ENCODE results near the gene POLR2B. TPM values are rescaled to one million over a fixed set of nuclear protein-coding genes. Genes with fewer than 3 reads are reported as not detected.

The POLR2B gene
- total and polyA plus RNA-seq, 2 donors from 2014 or later: 30.6 to 78.2 TPM

DNA sequence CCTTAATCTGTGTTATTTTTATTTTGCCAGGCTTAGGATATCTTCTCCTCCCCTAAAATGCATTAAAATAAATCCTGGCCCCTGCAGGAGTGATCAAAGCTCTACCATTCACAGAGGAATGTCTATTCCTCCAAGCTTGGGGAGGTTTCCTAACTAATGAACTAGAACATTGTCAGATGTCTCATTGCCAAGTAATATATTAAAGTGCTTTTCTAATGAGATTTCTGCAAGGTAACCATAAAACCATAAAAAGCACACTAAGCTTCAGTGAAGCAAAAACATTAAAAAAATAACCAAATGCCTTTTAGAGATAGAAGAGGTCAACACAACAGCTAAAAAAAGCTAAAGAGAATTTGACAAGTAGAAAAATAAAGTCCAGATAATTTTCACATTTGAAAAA, 96.7 kb downstream of the POLR2B start:
- TF ChIP-seq, protein P1, sequence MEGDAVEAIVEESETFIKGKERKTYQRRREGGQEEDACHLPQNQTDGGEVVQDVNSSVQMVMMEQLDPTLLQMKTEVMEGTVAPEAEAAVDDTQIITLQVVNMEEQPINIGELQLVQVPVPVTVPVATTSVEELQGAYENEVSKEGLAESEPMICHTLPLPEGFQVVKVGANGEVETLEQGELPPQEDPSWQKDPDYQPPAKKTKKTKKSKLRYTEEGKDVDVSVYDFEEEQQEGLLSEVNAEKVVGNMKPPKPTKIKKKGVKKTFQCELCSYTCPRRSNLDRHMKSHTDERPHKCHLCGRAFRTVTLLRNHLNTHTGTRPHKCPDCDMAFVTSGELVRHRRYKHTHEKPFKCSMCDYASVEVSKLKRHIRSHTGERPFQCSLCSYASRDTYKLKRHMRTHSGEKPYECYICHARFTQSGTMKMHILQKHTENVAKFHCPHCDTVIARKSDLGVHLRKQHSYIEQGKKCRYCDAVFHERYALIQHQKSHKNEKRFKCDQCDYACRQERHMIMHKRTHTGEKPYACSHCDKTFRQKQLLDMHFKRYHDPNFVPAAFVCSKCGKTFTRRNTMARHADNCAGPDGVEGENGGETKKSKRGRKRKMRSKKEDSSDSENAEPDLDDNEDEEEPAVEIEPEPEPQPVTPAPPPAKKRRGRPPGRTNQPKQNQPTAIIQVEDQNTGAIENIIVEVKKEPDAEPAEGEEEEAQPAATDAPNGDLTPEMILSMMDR (IDR thresholded peaks at IDR 0.05; ENCODE audit: borderline replicate concordance, extremely low read depth, insufficient read depth): no peak
- Histone ChIP-seq H3K36me3 (ENCODE audit: control insufficient read depth in 2 of 3, insufficient read depth in 3 of 3, low read length in 3 of 3) (peaks cover 0 to 4% (median 0%) of the 10 kb centered on the region in 3 donors), H3K27me3 (ENCODE audit: control insufficient read depth, insufficient read depth, low read length) (no peaks in the 10 kb centered on the region), H3K4me1 (ENCODE audit: control insufficient read depth in 2 of 3, insufficient read depth in 2 of 3, low read depth in 1 of 3, low read length in 3 of 3) (peaks cover 14 to 72% (median 49%) of the 10 kb centered on the region in 3 donors), H3K9me3 (ENCODE audit: control insufficient read depth in 2 of 3, insufficient read depth in 1 of 3, low read length in 3 of 3) (no peaks in the 10 kb centered on the region), H3K9ac (ENCODE audit: low read length in 3 of 3) (no peak overlapping the region), H3K4me3 (ENCODE audit: low read length in 3 of 3) (no peak overlapping the region), H3K27ac (ENCODE audit: low read depth in 2 of 2, low read length in 2 of 2) (peak overlapping the region; percentile 24 to 28)
- peak; percentile 11 for FAIRE-seq
- intact Hi-C loops (cut with DNase I): no loop called here
- DNase-seq: peak in 2 of 5 donors; percentile 53 to 75

DNA sequence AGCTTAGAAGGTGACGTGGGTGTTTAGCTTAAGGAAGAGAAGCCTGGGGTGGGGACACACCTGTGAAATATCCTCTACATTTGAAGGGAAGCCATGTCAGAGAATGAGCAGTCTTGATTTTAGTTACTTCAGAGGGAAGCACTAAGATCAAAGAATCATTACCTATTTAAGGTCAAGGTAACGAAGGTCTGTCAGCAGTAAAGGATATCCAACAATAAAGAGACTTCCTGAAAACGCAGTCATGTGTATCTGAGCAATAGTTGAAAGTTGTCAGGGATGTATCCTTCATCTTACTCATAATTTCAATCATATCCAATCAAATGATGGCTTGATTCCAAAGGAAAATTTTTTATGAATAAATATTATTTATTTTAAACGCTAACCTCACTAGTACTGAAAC, 98.0 kb downstream of the POLR2B start:
- intact Hi-C loops (cut with DNase I): no loop called here
- H3K9ac ChIP-seq (ENCODE audit: low read length in 3 of 3): peak overlapping the region in 1 of 3 donors; percentile 8
- peaks cover 0 to 4% (median 0%) of the 10 kb centered on the region in 3 donors for H3K36me3 ChIP-seq (ENCODE audit: control insufficient read depth in 2 of 3, insufficient read depth in 3 of 3, low read length in 3 of 3)
- TF ChIP-seq, protein P1 (IDR thresholded peaks at IDR 0.05; ENCODE audit: borderline replicate concordance, extremely low read depth, insufficient read depth): no peak
- H3K4me3 ChIP-seq (ENCODE audit: low read length in 3 of 3): no peak overlapping the region
- FAIRE-seq (peak; percentile 13), DNase-seq (no peak)
- peak overlapping the region; percentile 24 to 28 for H3K27ac ChIP-seq (ENCODE audit: low read depth in 2 of 2, low read length in 2 of 2)
- H3K4me1 ChIP-seq (ENCODE audit: control insufficient read depth in 2 of 3, insufficient read depth in 2 of 3, low read depth in 1 of 3, low read length in 3 of 3): peaks cover 23 to 84% (median 52%) of the 10 kb centered on the region in 3 donors
- no peaks in the 10 kb centered on the region for H3K27me3 ChIP-seq (ENCODE audit: control insufficient read depth, insufficient read depth, low read length)
- H3K9me3 ChIP-seq (ENCODE audit: control insufficient read depth in 2 of 3, insufficient read depth in 1 of 3, low read length in 3 of 3): no peaks in the 10 kb centered on the region

- intact Hi-C loops (cut with DNase I): no loop called here
- Histone ChIP-seq H3K9ac (ENCODE audit: low read length in 3 of 3) (peak overlapping the region; percentile 10 to 76 (median 27)), H3K9me3 (ENCODE audit: control insufficient read depth in 2 of 3, insufficient read depth in 1 of 3, low read length in 3 of 3) (no peaks in the 10 kb centered on the region)
Measured at GRCh38 chr4:57077550-57078343, 99.1 kb downstream of the POLR2B start.

More at GRCh38 chr4:57077550-57078343, 99.1 kb downstream of the POLR2B start:
- peak overlapping the region; percentile 40 to 57 (median 42) for H3K4me3 ChIP-seq (ENCODE audit: low read length in 3 of 3)
- DNase-seq: peak in 3 of 5 donors; percentile 47 to 65 (median 62)
- FAIRE-seq: no peak
- H3K36me3 ChIP-seq (ENCODE audit: control insufficient read depth in 2 of 3, insufficient read depth in 3 of 3, low read length in 3 of 3): peaks cover 0 to 4% (median 0%) of the 10 kb centered on the region in 3 donors
- no peaks in the 10 kb centered on the region for H3K27me3 ChIP-seq (ENCODE audit: control insufficient read depth, insufficient read depth, low read length)
- TF ChIP-seq, protein P1 (IDR thresholded peaks at IDR 0.05; ENCODE audit: borderline replicate concordance, extremely low read depth, insufficient read depth): no peak
- H3K4me1 ChIP-seq (ENCODE audit: control insufficient read depth in 2 of 3, insufficient read depth in 2 of 3, low read depth in 1 of 3, low read length in 3 of 3): peaks cover 27 to 85% (median 53%) of the 10 kb centered on the region in 3 donors
- peak overlapping the region; percentile 85 to 87 for H3K27ac ChIP-seq (ENCODE audit: low read depth in 2 of 2, low read length in 2 of 2)
